Keratinocyte (primary cell): Measurements from ENCODE around the gene ASS1.

Experiments
- EZH2 ChIP-seq: IDR thresholded peaks from one replicate; pipeline ENCODE4 v1.6.1; 2012; ENCODE audit warnings: inconsistent platforms, mild to moderate bottlenecking, low read length, moderate library complexity
- TF ChIP-seq, protein P1 (sequence below), 3 experiments: IDR thresholded peaks in 1 of 3; conservative IDR thresholded peaks in 1 of 3; optimal IDR thresholded peaks in 1 of 3; 2 replicates in 2 of 3; 3 replicates in 1 of 3; pipeline versions ENCODE3 to v1.5.1; 2011; ENCODE audit warnings: low read length in 3 of 3, mild to moderate bottlenecking in 3 of 3, moderate library complexity in 2 of 3, control low read depth in 1 of 3, inconsistent platforms in 1 of 3; ENCODE audit not compliant: insufficient read depth in 2 of 3; ENCODE audit errors: extremely low read depth in 1 of 3

DNA sequence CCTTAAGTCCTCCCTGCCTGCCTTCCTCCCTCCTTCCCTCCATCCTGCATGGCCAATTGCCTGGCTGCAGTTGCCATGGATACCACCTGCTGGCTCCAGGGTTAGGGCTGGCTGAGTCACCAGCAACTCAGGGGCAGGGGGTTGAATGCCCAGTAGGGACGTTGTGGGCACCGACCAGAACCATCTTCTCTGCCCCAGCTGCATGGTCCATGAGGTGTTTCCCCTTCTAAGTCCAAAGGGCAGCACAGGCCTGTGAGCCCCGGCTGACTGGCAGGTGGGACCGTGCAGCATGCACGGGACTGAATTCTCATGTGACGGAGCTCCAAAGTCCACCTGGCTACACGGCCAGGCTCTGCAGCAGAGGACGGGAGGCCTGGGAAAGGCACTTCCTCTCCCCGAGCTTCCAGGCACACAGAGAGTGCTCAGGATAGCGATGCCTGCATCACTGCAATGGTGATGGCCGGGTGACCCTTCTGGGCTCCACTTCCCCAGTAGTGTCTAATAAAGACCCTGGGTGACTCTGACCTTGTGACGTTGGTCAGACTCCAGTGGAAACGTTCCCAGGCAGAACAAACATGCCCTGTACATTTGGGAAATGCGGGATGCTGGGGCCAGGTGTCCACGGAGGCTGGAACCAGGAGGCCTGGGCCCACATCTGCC lies 5.7 kb downstream of the ASS1 start:
- TF ChIP-seq, protein P1, sequence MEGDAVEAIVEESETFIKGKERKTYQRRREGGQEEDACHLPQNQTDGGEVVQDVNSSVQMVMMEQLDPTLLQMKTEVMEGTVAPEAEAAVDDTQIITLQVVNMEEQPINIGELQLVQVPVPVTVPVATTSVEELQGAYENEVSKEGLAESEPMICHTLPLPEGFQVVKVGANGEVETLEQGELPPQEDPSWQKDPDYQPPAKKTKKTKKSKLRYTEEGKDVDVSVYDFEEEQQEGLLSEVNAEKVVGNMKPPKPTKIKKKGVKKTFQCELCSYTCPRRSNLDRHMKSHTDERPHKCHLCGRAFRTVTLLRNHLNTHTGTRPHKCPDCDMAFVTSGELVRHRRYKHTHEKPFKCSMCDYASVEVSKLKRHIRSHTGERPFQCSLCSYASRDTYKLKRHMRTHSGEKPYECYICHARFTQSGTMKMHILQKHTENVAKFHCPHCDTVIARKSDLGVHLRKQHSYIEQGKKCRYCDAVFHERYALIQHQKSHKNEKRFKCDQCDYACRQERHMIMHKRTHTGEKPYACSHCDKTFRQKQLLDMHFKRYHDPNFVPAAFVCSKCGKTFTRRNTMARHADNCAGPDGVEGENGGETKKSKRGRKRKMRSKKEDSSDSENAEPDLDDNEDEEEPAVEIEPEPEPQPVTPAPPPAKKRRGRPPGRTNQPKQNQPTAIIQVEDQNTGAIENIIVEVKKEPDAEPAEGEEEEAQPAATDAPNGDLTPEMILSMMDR (optimal IDR thresholded peaks at IDR 0.05 in 1 of 3, IDR thresholded peaks at IDR 0.05 in 1 of 3, conservative IDR thresholded peaks at IDR 0.05 in 1 of 3; ENCODE audit: extremely low read depth in 1 of 3, insufficient read depth in 2 of 3, low read length in 3 of 3), result no peak
- TF ChIP-seq EZH2, result no peak
